ENCODE measurements around the gene DNAJB4.
A peak's percentile ranks its signal among the peaks of the same experiment; 100 is the strongest.
"Not testable (repeated sequence)": the region's sequence is repeated elsewhere in the genome, so short reads cannot be mapped to it uniquely, and the experiment has no call there.

The DNAJB4 gene

DNA sequence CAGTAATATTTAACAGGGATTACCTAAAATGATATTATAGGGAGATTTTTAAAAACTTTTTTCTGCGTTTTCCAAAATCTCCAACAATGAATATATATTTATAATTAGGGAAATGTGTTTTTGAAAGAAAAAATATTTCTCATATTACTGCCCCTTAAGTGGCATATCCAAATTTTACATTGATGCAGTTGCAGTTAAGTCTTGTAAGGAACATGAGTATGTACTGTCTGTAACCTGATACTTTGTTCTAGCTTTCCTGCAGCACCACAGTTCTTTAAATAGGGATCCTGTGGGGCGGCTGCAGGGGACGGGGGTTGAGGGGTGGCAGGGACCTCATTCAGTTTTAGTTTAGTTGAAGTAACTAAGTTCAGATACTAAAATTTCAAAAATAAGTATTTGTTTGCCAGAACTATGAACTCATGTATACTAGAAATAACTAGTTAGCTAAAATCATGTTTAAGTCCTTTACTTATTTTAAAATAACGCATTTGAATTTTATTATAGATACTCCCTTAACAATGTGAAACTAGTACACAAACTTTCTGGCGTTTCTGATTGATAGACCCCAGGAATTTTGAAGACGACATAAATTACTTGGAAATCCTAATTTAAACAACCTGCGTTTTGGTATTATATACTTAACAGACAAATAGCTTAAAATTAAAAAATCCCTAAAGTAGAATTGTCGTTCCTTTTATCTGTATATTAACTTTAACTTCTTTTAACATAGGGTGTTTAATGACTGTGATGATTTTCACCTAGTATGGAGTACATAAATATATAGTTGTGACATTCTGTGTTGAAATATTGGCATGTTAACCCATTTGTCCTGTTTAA is 639 bp upstream of the DNAJB4 start:
- no peaks in the 10 kb centered on the region for H3K9me3 Mint-ChIP-seq

DNA sequence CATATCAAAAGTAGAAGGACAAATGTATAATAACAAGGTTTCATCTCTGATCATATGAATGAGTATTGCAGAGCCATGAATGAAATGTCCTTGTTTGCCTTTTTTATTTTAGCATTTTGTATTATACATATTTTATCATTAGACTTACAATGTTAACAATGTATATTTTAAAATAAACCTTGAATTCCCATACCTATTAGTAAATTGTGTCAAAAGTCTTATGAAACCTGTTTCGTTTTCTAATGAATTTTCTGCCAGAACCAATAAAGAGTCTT is 646 bp downstream of the DNAJB4 start:
- no peak for DNase-seq (ENCODE audit: low spot score)
- Mint-ChIP-seq H3K27ac (peak overlapping the region; percentile 99), H3K4me1 (ENCODE audit: low read depth) (peaks cover 40% of the 10 kb centered on the region)

More for the DNA sequence above, 639 bp upstream of the DNAJB4 start:
- no peaks in the 10 kb centered on the region for H3K36me3 Mint-ChIP-seq (ENCODE audit: low read depth)
- peaks cover 38% of the 10 kb centered on the region for H3K4me1 Mint-ChIP-seq (ENCODE audit: low read depth)
- peak overlapping the region; percentile 92 for H3K4me3 Mint-ChIP-seq
- peak; percentile 50 for DNase-seq (ENCODE audit: low spot score)
- H3K27ac Mint-ChIP-seq, result peak overlapping the region; percentile 99
- peaks cover 3% of the 10 kb centered on the region for H3K27me3 Mint-ChIP-seq (ENCODE audit: low read depth)

DNA sequence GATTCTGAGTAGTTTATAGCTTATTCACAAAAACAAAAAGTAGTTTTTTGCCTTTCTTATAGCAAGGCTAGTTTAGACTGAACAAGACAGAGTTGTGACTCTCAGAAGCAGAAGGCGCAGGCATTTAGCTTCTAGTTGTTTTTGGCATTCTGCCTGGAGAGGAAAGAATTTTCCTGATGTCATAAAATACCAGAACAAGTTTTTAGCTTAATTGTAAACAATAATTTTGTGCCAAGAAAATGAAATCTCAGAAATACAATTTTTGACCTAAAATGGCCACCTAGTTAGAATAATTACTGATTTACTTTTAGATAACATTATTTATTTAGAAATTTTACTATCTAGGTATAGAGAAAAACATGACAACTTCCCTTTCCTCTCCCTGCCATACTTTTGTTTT is 1.0 kb downstream of the DNAJB4 start:
- peaks cover 42% of the 10 kb centered on the region for H3K4me1 Mint-ChIP-seq (ENCODE audit: low read depth)
- H3K4me3 Mint-ChIP-seq, result peak overlapping the region; percentile 92
- peak overlapping the region; percentile 99 for H3K27ac Mint-ChIP-seq
- peaks cover 3% of the 10 kb centered on the region for H3K27me3 Mint-ChIP-seq (ENCODE audit: low read depth)
- H3K36me3 Mint-ChIP-seq (ENCODE audit: low read depth), result peaks cover 2% of the 10 kb centered on the region
- DNase-seq (ENCODE audit: low spot score), result no peak
- H3K9me3 Mint-ChIP-seq, result no peaks in the 10 kb centered on the region

More for the DNA sequence above, 646 bp downstream of the DNAJB4 start:
- Mint-ChIP-seq H3K9me3 (no peaks in the 10 kb centered on the region), H3K36me3 (ENCODE audit: low read depth) (peaks cover 2% of the 10 kb centered on the region), H3K27me3 (ENCODE audit: low read depth) (peaks cover 3% of the 10 kb centered on the region), H3K4me3 (peak overlapping the region; percentile 92)

DNA sequence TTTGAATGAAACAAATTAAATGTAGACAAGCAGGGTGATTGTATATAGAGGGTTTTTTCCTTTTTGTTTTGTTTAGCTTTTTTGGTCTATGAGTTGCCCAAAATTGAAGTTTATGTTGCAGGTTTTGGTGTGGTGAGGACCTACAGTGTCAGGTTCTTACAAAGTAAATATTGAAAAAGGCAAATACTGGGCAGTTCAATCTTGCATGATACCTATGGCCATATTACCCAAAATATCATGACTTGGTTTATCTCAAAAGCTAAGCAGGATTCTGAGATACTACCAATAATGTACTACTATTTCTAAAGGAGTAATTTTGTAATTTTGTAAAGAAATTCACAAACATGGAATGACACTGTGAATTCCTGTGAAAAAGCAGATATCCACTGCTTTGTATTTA is 1.8 kb downstream of the DNAJB4 start:
- DNase-seq (ENCODE audit: low spot score), result no peak
- Mint-ChIP-seq H3K4me3 (peak overlapping the region; percentile 92), H3K27ac (no peak overlapping the region), H3K36me3 (ENCODE audit: low read depth) (peaks cover 2% of the 10 kb centered on the region), H3K27me3 (ENCODE audit: low read depth) (peaks cover 3% of the 10 kb centered on the region), H3K9me3 (no peaks in the 10 kb centered on the region), H3K4me1 (ENCODE audit: low read depth) (peaks cover 42% of the 10 kb centered on the region)

DNA sequence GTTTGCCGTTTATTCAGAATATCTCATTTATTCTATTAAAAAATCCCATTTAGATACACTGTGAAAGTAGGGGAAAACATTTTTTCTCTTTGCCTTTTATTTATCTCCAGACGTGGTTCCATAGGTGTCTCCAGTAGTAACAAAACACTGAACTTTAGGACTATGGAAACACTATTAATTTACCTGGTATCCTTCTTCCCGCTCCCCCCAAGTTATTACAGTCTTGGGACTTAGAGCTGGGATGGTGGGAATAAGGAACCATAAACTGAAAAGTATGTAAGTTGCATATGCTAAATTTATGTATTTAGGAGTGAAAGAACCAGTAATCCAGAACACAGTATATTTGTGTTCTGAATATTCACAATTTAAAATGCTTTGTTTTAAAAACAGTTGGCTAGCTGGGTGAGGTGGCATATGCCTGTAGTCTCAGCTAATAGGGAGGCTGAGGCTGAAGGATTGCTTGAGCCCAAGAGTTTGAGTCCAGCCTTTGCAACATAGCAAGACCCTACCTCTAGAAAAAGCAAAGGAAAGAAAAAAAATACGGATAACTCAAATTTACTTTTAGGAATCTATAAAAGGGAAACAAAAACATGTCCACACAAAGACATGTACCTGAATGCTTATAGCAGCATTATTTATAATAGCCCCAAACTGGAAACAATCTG is 3.1 kb downstream of the DNAJB4 start:
- no peaks in the 10 kb centered on the region for H3K9me3 Mint-ChIP-seq
- H3K4me3 Mint-ChIP-seq, result peak overlapping the region; percentile 24
- no peak for DNase-seq (ENCODE audit: low spot score)
- no peak overlapping the region for H3K27ac Mint-ChIP-seq
- H3K27me3 Mint-ChIP-seq (ENCODE audit: low read depth), result peaks cover 3% of the 10 kb centered on the region
- H3K4me1 Mint-ChIP-seq (ENCODE audit: low read depth), result peaks cover 38% of the 10 kb centered on the region
- H3K36me3 Mint-ChIP-seq (ENCODE audit: low read depth), result peaks cover 2% of the 10 kb centered on the region

DNA sequence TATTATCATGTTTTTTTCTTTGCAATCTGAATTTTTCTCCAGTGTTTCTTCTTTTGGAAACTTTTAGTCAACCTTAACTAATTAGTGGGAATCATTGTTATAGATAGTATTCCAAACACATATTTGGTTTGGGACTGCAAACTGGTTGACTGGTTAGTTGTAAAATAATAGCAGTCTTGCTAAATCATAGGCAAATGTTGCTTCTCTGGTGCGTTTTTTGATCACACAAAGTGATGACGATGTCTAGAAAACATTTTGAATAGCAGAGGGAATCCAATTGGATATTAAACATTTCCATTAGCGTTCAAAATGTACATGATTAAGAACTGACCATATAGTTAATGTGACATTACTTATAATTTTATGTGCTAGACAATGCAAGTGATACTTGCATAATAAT is 4.5 kb downstream of the DNAJB4 start:
- no peak for DNase-seq (ENCODE audit: low spot score)
- peaks cover 3% of the 10 kb centered on the region for H3K27me3 Mint-ChIP-seq (ENCODE audit: low read depth)
- peaks cover 8% of the 10 kb centered on the region for H3K36me3 Mint-ChIP-seq (ENCODE audit: low read depth)
- no peak overlapping the region for H3K4me3 Mint-ChIP-seq
- peaks cover 27% of the 10 kb centered on the region for H3K4me1 Mint-ChIP-seq (ENCODE audit: low read depth)
- H3K9me3 Mint-ChIP-seq, result no peaks in the 10 kb centered on the region
- no peak overlapping the region for H3K27ac Mint-ChIP-seq

DNA sequence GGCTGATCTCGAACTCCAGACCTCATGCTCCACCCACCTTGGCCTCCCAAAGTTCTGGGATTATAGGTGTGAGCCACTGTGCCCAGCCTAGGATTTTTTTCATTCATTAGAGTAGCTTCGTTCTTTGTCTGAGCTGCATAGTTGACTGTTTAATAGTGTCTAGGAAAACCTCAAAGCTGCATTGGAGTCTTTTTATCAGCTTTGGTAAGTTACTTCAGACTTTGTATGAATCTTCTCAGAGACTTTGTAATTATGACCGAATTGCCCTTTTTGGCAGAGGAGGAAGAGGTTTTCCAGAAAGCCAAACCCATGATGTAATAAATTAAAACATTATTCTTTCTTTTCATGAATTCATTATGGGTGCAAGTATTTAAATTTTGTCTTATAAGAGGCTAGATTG is 5.1 kb downstream of the DNAJB4 start:
- Mint-ChIP-seq H3K27me3 (ENCODE audit: low read depth) (no peaks in the 10 kb centered on the region), H3K9me3 (no peaks in the 10 kb centered on the region), H3K36me3 (ENCODE audit: low read depth) (peaks cover 8% of the 10 kb centered on the region), H3K4me1 (ENCODE audit: low read depth) (peaks cover 23% of the 10 kb centered on the region), H3K4me3 (no peak overlapping the region), H3K27ac (no peak overlapping the region)
- DNase-seq (ENCODE audit: low spot score), result no peak

DNA sequence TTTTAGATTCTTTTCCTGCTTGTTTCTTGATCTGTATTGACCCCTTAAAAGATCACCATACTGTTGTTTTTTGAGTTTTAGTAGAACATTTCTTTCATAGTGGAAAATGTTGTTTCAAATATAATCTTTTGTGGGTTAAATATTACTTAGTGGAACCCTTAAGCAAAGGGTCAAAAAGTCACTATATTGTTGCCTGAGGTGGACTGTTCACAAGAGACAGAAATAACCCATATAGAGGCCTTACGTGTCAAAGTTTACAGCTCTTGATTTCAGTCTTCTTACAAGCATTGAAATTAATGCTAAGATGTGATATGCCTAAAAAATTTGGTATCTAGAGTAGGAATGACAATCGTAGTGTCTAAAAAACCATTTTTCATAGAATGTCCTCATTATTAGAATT is 6.3 kb downstream of the DNAJB4 start:
- H3K36me3 Mint-ChIP-seq (ENCODE audit: low read depth), result peaks cover 11% of the 10 kb centered on the region
- no peaks in the 10 kb centered on the region for H3K27me3 Mint-ChIP-seq (ENCODE audit: low read depth)
- H3K4me3 Mint-ChIP-seq, result no peak overlapping the region
- DNase-seq (ENCODE audit: low spot score), result no peak
- H3K4me1 Mint-ChIP-seq (ENCODE audit: low read depth), result peaks cover 20% of the 10 kb centered on the region
- H3K27ac Mint-ChIP-seq, result no peak overlapping the region
- no peaks in the 10 kb centered on the region for H3K9me3 Mint-ChIP-seq

DNA sequence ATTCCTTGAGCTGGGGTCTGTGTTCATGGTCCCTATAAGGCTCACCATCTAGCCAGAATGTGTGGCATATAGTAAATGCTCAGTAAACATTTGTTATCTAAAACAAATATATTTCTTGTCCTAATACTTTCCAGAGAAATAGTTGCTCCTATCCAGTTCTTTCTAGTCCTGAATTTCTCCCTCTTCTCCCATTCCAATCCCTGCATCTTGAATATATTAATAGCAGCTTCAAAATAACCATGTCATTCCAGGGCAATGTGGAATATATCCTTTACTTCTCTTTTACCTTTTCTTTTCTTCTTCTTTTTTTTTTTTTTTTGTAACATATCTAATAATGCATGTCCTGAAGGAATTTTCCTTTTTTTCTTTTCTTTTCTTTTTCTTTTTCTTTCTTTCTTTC is 10.4 kb downstream of the DNAJB4 start:
- no peak overlapping the region for H3K27ac Mint-ChIP-seq

DNA sequence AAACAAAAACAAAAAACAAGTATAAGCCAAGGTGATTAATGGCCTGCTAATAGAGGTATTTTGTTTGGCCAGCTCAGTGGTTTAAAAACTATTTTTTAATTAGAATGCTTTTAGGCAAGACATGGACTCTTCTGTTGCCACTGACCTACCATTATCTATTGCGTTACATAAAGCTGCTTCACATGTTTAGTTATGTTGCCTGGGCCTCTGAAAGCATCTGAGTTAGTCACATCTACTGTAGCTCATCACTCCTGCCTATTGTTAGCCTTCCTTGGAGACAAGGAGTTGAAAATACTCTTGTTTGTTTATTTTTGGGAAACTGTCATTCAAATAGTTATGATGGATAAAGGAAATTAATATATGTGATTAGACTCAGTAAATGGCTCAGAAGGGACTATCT is 14.3 kb downstream of the DNAJB4 start:
- Mint-ChIP-seq H3K4me1 (ENCODE audit: low read depth) (no peaks in the 10 kb centered on the region), H3K36me3 (ENCODE audit: low read depth) (peaks cover 7% of the 10 kb centered on the region), H3K27me3 (ENCODE audit: low read depth) (no peaks in the 10 kb centered on the region), H3K27ac (no peak overlapping the region), H3K4me3 (no peak overlapping the region), H3K9me3 (no peaks in the 10 kb centered on the region)
- DNase-seq (ENCODE audit: low spot score), result no peak

More for the DNA sequence above, 10.4 kb downstream of the DNAJB4 start:
- no peaks in the 10 kb centered on the region for H3K9me3 Mint-ChIP-seq
- H3K4me1 Mint-ChIP-seq (ENCODE audit: low read depth), result peaks cover 2% of the 10 kb centered on the region
- no peak overlapping the region for H3K4me3 Mint-ChIP-seq
- no peak for DNase-seq (ENCODE audit: low spot score)
- no peaks in the 10 kb centered on the region for H3K27me3 Mint-ChIP-seq (ENCODE audit: low read depth)
- H3K36me3 Mint-ChIP-seq (ENCODE audit: low read depth), result peaks cover 13% of the 10 kb centered on the region

DNA sequence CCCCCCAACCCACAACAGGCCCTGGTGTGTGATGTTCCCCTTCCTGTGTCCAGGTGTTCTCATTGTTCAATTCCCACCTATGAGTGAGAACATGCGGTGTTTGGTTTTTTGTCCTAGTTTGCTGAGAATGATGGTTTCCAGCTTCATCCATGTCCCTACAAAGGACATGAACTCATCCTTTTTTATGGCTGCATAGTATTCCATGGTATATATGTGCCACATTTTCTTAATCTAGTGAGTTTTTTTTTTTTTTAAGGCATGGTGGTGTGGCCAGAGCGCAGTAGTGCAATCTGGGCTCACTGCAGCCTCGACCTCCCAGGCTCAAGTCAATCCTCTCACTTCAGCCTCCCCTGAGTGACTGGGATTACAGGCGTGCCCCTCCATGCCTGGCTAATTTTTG is 16.4 kb downstream of the DNAJB4 start:
- not testable (repeated sequence) for H3K4me3 Mint-ChIP-seq; H3K27ac Mint-ChIP-seq; H3K9me3 Mint-ChIP-seq; H3K36me3 Mint-ChIP-seq (ENCODE audit: low read depth); DNase-seq (ENCODE audit: low spot score); H3K27me3 Mint-ChIP-seq (ENCODE audit: low read depth); H3K4me1 Mint-ChIP-seq (ENCODE audit: low read depth)

DNA sequence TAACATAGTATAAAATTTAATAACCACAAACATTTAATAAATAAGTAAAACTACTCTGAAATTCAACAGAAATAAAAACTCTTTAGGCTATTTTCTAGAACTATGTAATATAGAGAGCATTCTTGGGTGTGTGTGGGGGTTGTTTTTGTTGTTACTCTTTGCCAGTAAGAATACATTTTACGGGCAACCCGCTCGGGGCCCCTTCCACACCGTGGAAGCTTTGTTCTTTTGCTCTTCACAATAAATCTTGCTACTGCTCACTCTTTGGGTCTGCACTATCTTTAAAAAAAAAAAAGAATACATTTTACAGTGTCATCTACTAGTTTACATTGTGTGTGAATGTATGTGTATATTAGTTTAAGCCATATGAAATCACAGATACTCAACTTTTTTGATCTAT is 25.1 kb downstream of the DNAJB4 start:
- Mint-ChIP-seq H3K9me3 (no peaks in the 10 kb centered on the region), H3K27ac (no peak overlapping the region), H3K4me1 (ENCODE audit: low read depth) (no peaks in the 10 kb centered on the region), H3K4me3 (no peak overlapping the region), H3K36me3 (ENCODE audit: low read depth) (no peaks in the 10 kb centered on the region), H3K27me3 (ENCODE audit: low read depth) (peaks cover 14% of the 10 kb centered on the region)
- no peak for DNase-seq (ENCODE audit: low spot score)

DNA sequence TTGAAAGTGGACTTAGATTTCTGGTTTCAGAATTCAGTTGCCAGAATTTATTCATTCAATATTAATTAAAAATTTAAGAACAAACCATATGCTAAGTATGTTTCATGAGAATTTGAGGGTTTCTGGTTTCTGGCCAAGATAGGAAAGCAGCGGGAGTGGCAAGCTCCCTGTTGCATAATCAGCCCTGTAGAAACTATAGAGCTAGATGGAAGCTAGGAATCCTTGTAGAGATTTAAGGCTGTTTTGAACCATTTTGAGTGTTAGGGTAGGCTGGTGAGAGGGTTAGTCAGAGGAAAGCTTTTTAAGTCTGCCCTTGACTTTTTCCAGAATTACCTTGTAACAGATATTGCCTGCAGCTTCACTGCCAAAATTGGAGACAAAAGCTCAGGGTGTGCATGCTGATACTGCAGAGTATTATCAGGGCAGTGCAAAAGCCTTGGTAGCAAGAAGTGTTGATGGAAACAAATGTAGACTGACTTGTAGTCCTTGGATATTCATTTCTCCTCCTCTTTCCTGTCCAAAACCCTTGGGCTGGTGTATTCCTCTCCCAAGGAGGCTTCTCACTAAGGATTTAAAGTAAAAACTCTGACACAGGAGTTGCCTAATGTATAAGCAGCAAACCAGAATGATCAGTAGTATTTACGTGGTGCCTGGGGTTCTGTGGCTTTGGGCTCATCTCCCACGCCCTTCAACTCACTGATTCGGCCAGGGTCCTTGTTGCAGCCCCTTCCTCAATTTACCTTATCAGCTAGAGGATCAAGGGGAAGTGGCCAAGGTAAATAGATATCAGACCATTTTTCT is 28.5 kb downstream of the DNAJB4 start:
- Mint-ChIP-seq H3K27me3 (ENCODE audit: low read depth) (peaks cover 16% of the 10 kb centered on the region), H3K27ac (no peak overlapping the region), H3K9me3 (no peaks in the 10 kb centered on the region), H3K36me3 (ENCODE audit: low read depth) (no peaks in the 10 kb centered on the region), H3K4me3 (no peak overlapping the region), H3K4me1 (ENCODE audit: low read depth) (no peaks in the 10 kb centered on the region)
- no peak for DNase-seq (ENCODE audit: low spot score)

DNA sequence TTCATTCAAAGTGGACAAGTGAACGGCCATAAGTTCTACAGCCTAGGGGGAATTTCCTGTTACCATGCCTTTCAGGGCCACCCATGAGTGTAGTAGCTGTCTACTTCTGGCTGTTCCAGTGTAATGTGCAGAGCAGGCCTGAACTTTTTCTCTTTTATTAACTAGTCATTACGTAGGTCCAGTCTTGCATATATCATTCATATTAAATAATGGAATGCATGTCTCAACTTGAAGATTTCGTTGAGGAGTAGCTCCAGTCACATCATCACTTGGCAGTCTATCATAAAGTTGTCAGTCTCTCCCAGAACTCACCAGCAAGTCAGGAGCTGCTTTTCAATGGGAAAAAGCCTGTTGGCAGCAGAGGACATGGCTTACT is 29.0 kb downstream of the DNAJB4 start:
- no peak overlapping the region for H3K27ac Mint-ChIP-seq
- peaks cover 16% of the 10 kb centered on the region for H3K27me3 Mint-ChIP-seq (ENCODE audit: low read depth)
- no peak for DNase-seq (ENCODE audit: low spot score)
- H3K4me1 Mint-ChIP-seq (ENCODE audit: low read depth), result no peaks in the 10 kb centered on the region
- H3K9me3 Mint-ChIP-seq, result no peaks in the 10 kb centered on the region
- no peaks in the 10 kb centered on the region for H3K36me3 Mint-ChIP-seq (ENCODE audit: low read depth)
- H3K4me3 Mint-ChIP-seq, result no peak overlapping the region
